Measurements from ENCODE around the gene CSTF2T. TPM values are rescaled to one million over a fixed set of nuclear protein-coding genes. Genes with fewer than 3 reads are reported as not detected.

CSTF2T gene
- total RNA-seq, 2 donors from 2014 or later: 20.9 to 22.4 TPM

GRCh38 chr10:51656503-51656902 is 42.9 kb downstream of the CSTF2T start:
- 87% methylated on average over 3 of the region's 3 CpGs for WGBS
- DNase-seq (ENCODE audit: low spot score): no peak
- no peak for TF ChIP-seq POLR2AphosphoS5 (IDR thresholded peaks at IDR 0.05)
- no peak for TF ChIP-seq CTCF (IDR thresholded peaks at IDR 0.05)
- TF ChIP-seq POLR2A (IDR thresholded peaks at IDR 0.05): no peak
- Histone ChIP-seq H3K4me3 (no peak overlapping the region), H3K27me3 (replicated peaks; ENCODE audit: insufficient read depth) (no peaks in the 10 kb centered on the region), H3K9me3 (no peaks in the 10 kb centered on the region), H3K4me1 (replicated peaks) (no peaks in the 10 kb centered on the region), H3K27ac (no peak overlapping the region), H3K36me3 (no peaks in the 10 kb centered on the region)
- intact Hi-C loops (cut with DNase I): no loop called here

DNA sequence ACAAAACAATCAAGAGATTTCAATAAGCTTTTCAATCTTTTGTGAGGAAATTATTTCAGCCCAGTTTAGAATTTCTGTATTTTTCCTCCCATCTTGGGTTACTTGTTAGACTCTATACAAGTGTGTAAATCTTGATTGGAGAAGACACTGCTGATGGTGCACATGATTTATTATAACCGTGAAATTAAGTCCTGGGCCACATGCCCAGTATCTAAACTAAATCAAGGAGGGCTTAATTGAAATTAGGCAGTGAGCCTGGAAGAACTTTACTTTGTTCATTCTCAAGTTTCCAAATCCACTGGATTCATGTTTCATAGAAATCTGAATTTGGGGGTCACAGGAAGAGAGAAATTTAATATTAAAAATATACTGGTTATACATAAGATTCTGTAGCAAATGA is 44.5 kb downstream of the CSTF2T start:
- no peaks in the 10 kb centered on the region for H3K4me1 ChIP-seq (replicated peaks)
- 32% methylated on average over 1 of the region's 1 CpG for WGBS
- no peak for DNase-seq (ENCODE audit: low spot score)

DNA sequence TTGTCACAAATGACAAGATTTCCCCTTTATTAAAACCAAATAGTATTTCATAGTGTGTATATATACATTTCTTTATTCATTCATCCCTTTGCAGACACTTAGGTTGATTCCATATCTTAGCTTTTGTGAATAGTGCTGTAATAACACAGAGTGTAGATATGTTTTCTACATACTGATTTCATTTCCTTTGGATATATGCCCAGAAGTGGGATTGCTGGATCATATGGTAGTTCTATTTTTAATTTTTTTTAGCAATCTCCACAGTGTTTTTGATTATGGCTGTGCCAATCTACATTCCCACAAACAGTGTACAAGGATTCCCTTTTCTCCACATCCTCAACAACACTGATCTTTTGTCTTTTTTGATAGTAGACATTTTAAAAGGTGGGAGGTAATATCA is 46.4 kb downstream of the CSTF2T start:
- Histone ChIP-seq H3K4me1 (replicated peaks) (no peaks in the 10 kb centered on the region), H3K9me3 (no peaks in the 10 kb centered on the region), H3K27me3 (replicated peaks; ENCODE audit: insufficient read depth) (no peaks in the 10 kb centered on the region), H3K36me3 (no peaks in the 10 kb centered on the region), H3K27ac (no peak overlapping the region), H3K4me3 (no peak overlapping the region)
- TF ChIP-seq POLR2AphosphoS5 (IDR thresholded peaks at IDR 0.05) (no peak), CTCF (IDR thresholded peaks at IDR 0.05) (no peak), POLR2A (IDR thresholded peaks at IDR 0.05) (no peak)
- no peak for DNase-seq (ENCODE audit: low spot score)
- intact Hi-C loops (cut with DNase I): no loop called here

More for the DNA sequence above, 44.5 kb downstream of the CSTF2T start:
- Histone ChIP-seq H3K9me3 (no peaks in the 10 kb centered on the region), H3K4me3 (no peak overlapping the region), H3K27me3 (replicated peaks; ENCODE audit: insufficient read depth) (no peaks in the 10 kb centered on the region), H3K27ac (no peak overlapping the region), H3K36me3 (no peaks in the 10 kb centered on the region)
- TF ChIP-seq CTCF (IDR thresholded peaks at IDR 0.05) (no peak), POLR2AphosphoS5 (IDR thresholded peaks at IDR 0.05) (no peak), POLR2A (IDR thresholded peaks at IDR 0.05) (no peak)
- intact Hi-C loops (cut with DNase I): no loop called here

DNA sequence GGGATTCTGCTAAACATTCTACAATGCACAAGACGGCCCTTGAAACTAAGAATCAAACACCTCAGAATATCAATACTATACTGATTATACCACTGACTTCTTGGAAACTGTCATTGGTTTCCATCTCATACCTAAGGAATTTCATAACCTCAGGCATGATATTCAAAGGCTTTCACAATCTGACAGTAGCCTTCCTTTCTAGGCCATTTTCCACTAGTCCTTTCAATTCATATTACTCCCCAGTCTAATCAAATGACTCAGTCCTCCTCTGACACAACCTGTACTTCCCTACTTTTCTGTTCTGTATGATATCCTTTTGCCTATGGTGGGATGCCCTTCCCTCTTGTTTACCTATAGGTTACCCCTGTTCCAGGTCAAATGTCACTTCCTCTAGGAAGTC is 48.3 kb downstream of the CSTF2T start:
- no peak for TF ChIP-seq CTCF (IDR thresholded peaks at IDR 0.05)
- no peak for TF ChIP-seq POLR2A (IDR thresholded peaks at IDR 0.05)
- no peak for TF ChIP-seq POLR2AphosphoS5 (IDR thresholded peaks at IDR 0.05)
- no peaks in the 10 kb centered on the region for H3K27me3 ChIP-seq (replicated peaks; ENCODE audit: insufficient read depth)
- no peaks in the 10 kb centered on the region for H3K36me3 ChIP-seq
- 86% methylated on average over 1 of the region's 1 CpG for WGBS
- H3K27ac ChIP-seq: no peak overlapping the region
- no peaks in the 10 kb centered on the region for H3K9me3 ChIP-seq
- intact Hi-C loops (cut with DNase I): no loop called here
- DNase-seq (ENCODE audit: low spot score): no peak
- H3K4me1 ChIP-seq (replicated peaks): no peaks in the 10 kb centered on the region
- H3K4me3 ChIP-seq: no peak overlapping the region

- no peak for TF ChIP-seq POLR2A (IDR thresholded peaks at IDR 0.05)
- TF ChIP-seq CTCF (IDR thresholded peaks at IDR 0.05): no peak
- TF ChIP-seq POLR2AphosphoS5 (IDR thresholded peaks at IDR 0.05): no peak
- no peak overlapping the region for H3K27ac ChIP-seq
- H3K36me3 ChIP-seq: no peaks in the 10 kb centered on the region
- no peaks in the 10 kb centered on the region for H3K27me3 ChIP-seq (replicated peaks; ENCODE audit: insufficient read depth)
- no peak for DNase-seq (ENCODE audit: low spot score)
- H3K9me3 ChIP-seq: no peaks in the 10 kb centered on the region
- WGBS: 95% methylated on average over 3 of the region's 3 CpGs
- no peak overlapping the region for H3K4me3 ChIP-seq
- intact Hi-C loops (cut with DNase I): no loop called here
- no peaks in the 10 kb centered on the region for H3K4me1 ChIP-seq (replicated peaks)
Observed at GRCh38 chr10:51649064-51649463, 50.3 kb downstream of the CSTF2T start.
